DMS 273 (cell line): ENCODE measurements around the gene GSTA3.
"Not testable (repeated sequence)": the region's sequence is repeated elsewhere in the genome, so short reads cannot be mapped to it uniquely, and the experiment has no call there.

Experiments
- DNase-seq: peaks from one replicate; lab custom pipeline; 2025; ENCODE audit not compliant: unreplicated experiment; lab: John Stamatoyannopoulos, UW

The GSTA3 gene

DNA sequence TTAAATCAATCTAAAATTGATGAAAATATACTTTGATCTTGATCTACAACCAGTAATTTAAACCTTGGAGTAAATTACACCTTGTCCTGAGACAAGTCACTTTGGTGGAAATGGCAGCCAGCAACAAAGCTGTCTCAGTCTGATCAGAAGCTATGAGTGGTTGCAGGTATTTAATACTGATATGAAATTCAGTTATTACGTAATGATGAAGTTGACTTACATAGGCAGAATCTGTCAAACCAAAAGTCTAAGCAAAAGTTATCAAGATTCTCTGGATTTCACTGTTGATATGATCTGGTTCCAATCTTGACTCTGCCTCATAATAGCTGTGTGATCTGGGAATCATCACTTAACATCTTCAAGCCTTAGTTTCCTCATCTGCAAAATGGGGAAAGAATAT, 41.3 kb downstream of the GSTA3 start:
- DNase-seq: no peak

- DNase-seq: not testable (repeated sequence)
These were observed 48.3 kb downstream of the GSTA3 start for GRCh38 chr6:52861151-52861550.

GRCh38 chr6:52858416-52858815, 51.1 kb downstream of the GSTA3 start:
- DNase-seq: no peak

DNA sequence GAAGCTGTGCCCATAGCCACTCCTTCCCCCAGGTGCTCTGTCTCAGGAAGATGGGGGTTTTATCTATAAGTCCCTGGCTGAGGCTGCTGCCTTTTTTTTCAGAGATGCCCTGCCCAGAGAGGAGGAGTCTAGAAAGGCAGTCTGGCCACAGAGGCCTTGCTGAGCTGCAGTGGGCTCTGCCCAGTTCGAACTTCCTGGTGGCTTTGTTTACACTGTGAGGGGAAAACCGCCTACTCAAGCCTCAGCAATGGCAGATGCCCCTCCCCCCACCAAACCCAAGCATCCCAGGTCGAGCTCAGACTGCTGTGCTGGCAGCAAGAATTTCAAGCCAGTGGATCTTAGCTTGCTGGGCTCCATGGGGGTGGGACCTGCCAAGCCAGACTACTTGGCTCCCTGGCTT, 53.4 kb downstream of the GSTA3 start:
- DNase-seq: not testable (repeated sequence)

GRCh38 chr6:52849137-52849536, 60.4 kb downstream of the GSTA3 start:
- no peak for DNase-seq
